WI38 (cell line): ENCODE data around the gene ALCAM.

Source experiments
- H3K4me3 ChIP-seq: 2 replicates; pipeline ENCODE4 v1.5.1; 2011; ENCODE audit warnings: low read depth, mild to moderate bottlenecking, control low read depth, low read length
- TF ChIP-seq, protein P1 (sequence below): IDR thresholded peaks from 2 replicates; pipeline ENCODE4 v1.5.1; 2012; ENCODE audit warnings: low read depth, mild to moderate bottlenecking, control low read depth, low read length

The ALCAM gene

DNA sequence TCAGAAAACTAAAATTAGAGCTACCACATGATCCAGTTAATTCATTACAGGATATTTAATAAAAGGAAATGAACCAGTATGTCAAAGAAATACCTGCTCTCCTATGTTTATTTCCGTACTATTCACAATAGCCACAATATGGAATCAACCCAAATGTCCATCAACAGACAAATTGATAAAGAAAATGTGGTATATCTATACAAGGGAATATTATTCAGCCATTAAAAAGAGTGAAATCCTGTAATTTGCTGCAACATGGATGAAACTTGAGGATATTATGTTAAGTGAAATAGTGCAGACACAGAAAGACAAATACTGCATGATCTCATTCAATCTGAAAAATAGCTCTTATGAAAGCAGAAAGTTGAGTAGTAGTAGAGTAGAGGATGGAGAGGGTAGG, 33.7 kb upstream of the ALCAM start:
- TF ChIP-seq, protein P1, sequence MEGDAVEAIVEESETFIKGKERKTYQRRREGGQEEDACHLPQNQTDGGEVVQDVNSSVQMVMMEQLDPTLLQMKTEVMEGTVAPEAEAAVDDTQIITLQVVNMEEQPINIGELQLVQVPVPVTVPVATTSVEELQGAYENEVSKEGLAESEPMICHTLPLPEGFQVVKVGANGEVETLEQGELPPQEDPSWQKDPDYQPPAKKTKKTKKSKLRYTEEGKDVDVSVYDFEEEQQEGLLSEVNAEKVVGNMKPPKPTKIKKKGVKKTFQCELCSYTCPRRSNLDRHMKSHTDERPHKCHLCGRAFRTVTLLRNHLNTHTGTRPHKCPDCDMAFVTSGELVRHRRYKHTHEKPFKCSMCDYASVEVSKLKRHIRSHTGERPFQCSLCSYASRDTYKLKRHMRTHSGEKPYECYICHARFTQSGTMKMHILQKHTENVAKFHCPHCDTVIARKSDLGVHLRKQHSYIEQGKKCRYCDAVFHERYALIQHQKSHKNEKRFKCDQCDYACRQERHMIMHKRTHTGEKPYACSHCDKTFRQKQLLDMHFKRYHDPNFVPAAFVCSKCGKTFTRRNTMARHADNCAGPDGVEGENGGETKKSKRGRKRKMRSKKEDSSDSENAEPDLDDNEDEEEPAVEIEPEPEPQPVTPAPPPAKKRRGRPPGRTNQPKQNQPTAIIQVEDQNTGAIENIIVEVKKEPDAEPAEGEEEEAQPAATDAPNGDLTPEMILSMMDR: no peak
- H3K4me3 ChIP-seq: no peak overlapping the region

DNA sequence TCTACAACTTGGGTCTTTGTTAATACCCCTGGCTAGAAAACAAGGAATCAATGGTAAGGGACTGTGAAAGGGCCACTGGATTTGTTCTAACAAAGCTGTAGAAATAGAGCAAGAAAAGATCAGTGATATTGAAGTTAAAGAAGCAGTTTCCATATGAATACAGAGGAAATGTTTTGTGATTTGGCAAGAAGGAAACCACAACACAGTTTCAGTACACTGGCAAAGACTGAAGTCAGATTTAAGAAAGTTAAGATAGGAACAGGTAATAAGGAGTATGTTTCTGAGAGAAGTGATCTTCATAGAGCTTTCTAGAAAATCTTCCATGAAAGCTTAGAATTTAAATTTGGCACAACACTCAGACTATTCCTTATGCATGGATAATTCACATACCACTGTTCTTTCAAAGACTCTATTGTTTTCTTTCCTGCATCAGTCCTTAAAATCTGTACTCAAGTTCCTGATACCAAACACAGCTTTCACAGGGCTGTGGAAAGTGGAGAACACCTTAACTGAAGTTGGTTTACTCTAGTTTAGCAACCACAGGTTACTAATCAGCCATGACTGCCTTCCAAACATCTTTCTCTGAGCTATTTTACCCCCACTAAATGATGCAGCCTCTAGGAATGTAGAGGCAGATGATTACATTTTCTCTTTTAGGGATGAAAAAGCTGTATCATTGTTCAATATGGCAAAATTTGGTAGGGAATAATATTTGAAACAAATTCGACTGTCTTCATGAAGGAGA, 32.4 kb upstream of the ALCAM start:
- TF ChIP-seq, protein P1: no peak
- no peak overlapping the region for H3K4me3 ChIP-seq

DNA sequence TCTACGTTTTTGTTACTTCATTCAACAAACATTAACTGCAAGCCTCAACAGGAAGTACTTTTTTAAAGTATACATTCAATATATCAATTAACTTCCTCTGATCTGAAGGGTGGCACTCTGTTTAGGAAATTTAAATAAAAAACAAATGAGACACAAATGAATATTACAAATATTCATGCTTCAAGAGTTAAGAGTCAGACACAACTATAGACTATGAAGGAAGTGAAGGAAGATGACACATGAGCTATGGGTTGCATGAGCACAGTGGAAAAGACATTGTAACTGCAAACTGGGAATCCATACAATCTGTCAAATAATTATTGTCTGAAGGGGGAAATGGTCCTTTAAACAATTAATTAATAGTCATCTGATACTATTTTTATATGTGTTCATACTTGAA, 26.8 kb upstream of the ALCAM start:
- no peak overlapping the region for H3K4me3 ChIP-seq
- TF ChIP-seq, protein P1: no peak

DNA sequence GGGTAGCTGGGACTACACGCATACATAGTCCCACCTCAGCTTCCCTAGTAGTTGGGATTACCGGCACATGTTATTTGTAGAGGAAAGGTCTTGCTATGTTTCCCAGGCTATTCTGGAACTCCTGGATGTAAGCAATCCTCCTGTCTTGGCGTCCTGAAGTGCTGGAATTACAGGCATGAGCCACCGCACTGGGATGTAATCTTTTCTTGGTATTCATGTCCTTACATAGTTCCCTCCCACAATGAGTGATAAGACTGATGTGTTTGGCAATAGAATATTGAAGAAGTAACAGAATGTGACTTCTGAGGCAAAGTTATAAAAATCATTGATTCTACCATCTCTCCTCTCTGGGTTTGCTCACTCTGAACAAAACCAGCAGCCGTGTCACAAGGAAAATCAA, 22.7 kb upstream of the ALCAM start:
- no peak overlapping the region for H3K4me3 ChIP-seq
- TF ChIP-seq, protein P1: no peak

DNA sequence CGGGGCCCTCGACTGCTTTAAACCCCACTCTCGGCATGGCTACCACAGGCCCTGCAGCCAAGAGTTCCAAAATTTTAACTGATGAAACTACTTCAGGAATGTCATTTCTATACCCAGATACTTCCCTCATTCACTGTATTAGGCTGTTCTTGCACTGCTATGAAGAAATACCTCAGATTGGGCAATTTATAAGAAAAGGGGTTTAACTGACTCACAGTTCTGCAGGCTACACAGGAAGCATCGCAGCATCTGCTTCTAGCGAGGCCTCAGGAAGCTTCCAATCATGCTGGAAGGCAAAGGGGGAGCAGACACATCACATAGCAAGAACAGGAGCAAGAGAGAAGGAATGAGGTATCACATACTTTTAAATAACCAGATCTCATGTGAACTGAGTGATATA, 21.6 kb upstream of the ALCAM start:
- no peak overlapping the region for H3K4me3 ChIP-seq
- TF ChIP-seq, protein P1: no peak

DNA sequence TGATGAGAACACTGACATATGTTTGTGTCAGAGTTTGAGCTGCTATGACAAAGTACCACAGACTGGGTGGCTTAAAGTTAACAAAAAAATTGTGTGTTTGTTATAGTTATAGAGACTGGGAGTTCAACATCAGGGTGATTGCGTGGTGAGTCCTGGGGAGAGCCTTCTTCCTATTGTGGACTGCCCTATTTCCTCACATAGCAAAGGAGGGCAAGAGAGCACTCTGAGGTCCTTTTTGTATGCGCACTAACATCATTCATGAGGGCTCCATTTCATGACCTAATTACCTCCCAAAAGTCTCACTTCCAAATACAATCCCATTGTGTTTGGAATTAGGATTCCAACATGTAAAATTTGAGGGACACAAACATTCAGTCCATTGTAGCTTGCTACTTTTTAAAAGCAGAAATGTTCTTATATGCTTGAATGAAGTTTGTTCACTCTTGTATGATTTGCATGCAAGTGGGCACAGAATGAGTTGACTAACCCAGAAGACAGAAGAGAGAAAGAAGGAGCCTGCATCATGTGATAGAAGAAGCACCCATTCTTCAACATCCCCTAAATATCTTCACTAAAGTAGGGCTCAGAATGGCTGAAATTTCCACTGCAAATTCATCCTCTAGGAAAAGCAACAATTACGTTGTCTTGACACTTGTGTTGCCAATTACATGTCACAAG, 18.9 kb upstream of the ALCAM start:
- H3K4me3 ChIP-seq: no peak overlapping the region
- TF ChIP-seq, protein P1: no peak

DNA sequence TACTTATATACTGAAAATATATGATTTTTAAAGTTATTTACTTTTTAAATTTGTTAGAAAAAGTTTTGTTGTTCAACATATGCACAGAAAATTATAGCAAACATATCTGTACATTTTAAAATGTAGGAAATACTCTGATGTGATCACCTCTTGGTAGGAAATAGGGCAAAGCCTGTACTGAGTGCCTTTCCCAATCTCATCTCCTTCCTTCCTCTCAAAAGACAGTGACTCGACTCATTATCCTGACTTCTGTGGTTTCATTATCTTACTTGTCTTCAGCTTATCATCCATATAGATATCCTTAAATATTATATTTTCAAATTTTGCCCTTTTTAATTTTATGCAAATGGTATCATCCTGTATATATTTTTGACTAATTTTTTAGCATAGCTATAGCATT, 18.4 kb upstream of the ALCAM start:
- no peak overlapping the region for H3K4me3 ChIP-seq
- TF ChIP-seq, protein P1: no peak
